Measurements from ENCODE around the gene AIFM2. TPM values are rescaled to one million over a fixed set of nuclear protein-coding genes. Genes with fewer than 3 reads are reported as not detected.
"Not testable (repeated sequence)": the region's sequence is repeated elsewhere in the genome, so short reads cannot be mapped to it uniquely, and the experiment has no call there.

AIFM2 gene
- polyA plus RNA-seq (2011; rRNA removed) (27.6 and 30.0 TPM in 2 replicates), polyA plus RNA-seq (2017; fragmentation: RNase III; extraction: RNeasy Plus Mini Kit Qiagen cat#74134 plus additional on column Dnase treatment) (34.8 to 36.1 TPM (median 35.5 TPM) in 3 replicates), polyA minus RNA-seq (2011; rRNA and poly(A)+ RNA removed) (21.0 and 24.5 TPM in 2 replicates)
- polyA plus RNA-seq (2012; cell fraction: cytosol; rRNA removed) = 37.3 and 43.3 TPM in 2 replicates
- polyA plus RNA-seq (2012; cell fraction: nucleus; rRNA removed) = 36.1 and 36.7 TPM in 2 replicates

- ChIA-PET CTCF (interaction anchor here (1.3 to 4.8 kb wide), 5 partner anchors 9 to 32 kb away, joined by 4 to 31 read pairs (median 9); partner anchors contain the start of gene TYSND1), POLR2A (interaction anchor here (0.6 kb wide), 1 partner anchor 14 kb away, joined by 5 read pairs; the partner anchor contains the start of gene TYSND1)
- WGBS (ENCODE audit: missing lambda C conversion rate) = 1% methylated on average over 23 of the region's 80 CpGs
- peaks cover 28% of the 10 kb centered on the region for H3K4me1 ChIP-seq
- peak; percentile 83 to 92 for DNase-seq (ENCODE audit: low read depth in 1 of 2, low spot score in 1 of 2)
- H3K9me3 ChIP-seq = no peaks in the 10 kb centered on the region
- FAIRE-seq = no peak
- ATAC-seq = peak; percentile 74 to 86
- TF ChIP-seq HOXB5 (CRISPR knock-in tag; IDR thresholded peaks at IDR 0.05) (no peak), FOSB (CRISPR knock-in tag; IDR thresholded peaks at IDR 0.05) (no peak), MAZ (IDR thresholded peaks at IDR 0.05; ENCODE audit: borderline replicate concordance, low read depth, low read length) (no peak), MYC (IDR thresholded peaks at IDR 0.05; ENCODE audit: borderline replicate concordance, low read length) (0 out of 2 replicates have a peak, but pooled peaks have one; percentile 36), TFCP2L1 (CRISPR knock-in tag; IDR thresholded peaks at IDR 0.05) (0 out of 2 replicates have a peak, but pooled peaks have one; percentile 27), BCL3 (IDR thresholded peaks at IDR 0.05) (peak; percentile 66; the same call in 2 of the 3 replicates), MAX (IDR thresholded peaks at IDR 0.05) (peak; percentile 85), PHF8 (IDR thresholded peaks at IDR 0.05; ENCODE audit: borderline replicate concordance, low read depth) (peak; percentile 77), ATOH8 (CRISPR knock-in tag; IDR thresholded peaks at IDR 0.05; ENCODE audit: low read depth) (no peak), TP53 (CRISPR knock-in tag; IDR thresholded peaks at IDR 0.05) (peak; percentile 8; the same call in 1 of the 2 replicates), E2F6 (IDR thresholded peaks at IDR 0.05; ENCODE audit: borderline replicate concordance, low read depth) (peak; percentile 60), BHLHE40 (IDR thresholded peaks at IDR 0.05; ENCODE audit: low read depth, low read length) (peak; percentile 49), GATA3 (IDR thresholded peaks at IDR 0.05; ENCODE audit: borderline replicate concordance) (0 out of 2 replicates have a peak, but pooled peaks have one; percentile 14), HMGXB4 (CRISPR knock-in tag; IDR thresholded peaks at IDR 0.05; ENCODE audit: borderline replicate concordance) (peak; percentile 65; the same call in 1 of the 2 replicates), MAFK (IDR thresholded peaks at IDR 0.05; ENCODE audit: partially characterized antibody) (peak; percentile 97), POLR2AphosphoS2 (conservative IDR thresholded peaks at IDR 0.05; ENCODE audit: low read length) (no peak), FOSL2 (IDR thresholded peaks at IDR 0.05) (no peak), FOSL2 (CRISPR knock-in tag; IDR thresholded peaks at IDR 0.05) (peak; percentile 83), ESRRA (IDR thresholded peaks at IDR 0.05; ENCODE audit: borderline replicate concordance, low read length) (peak; percentile 96), REST (IDR thresholded peaks at IDR 0.05) (peak; percentile 44; the same call in 1 of the 2 replicates), POLR2A (IDR thresholded peaks at IDR 0.05; ENCODE audit: low read length) (peak; percentile 29), NFE2L2 (conservative IDR thresholded peaks at IDR 0.05; ENCODE audit: low read length) (peak; percentile 83), JUN (IDR thresholded peaks at IDR 0.05) (peak; percentile 66 to 86; a peak in 4 of 5 replicates), RNF2 (IDR thresholded peaks at IDR 0.05; ENCODE audit: borderline replicate concordance, low read depth) (no peak), HES2 (IDR thresholded peaks at IDR 0.05) (no peak)
- peak within 1 kb of the TSS; percentile 71 for H3K4me2 ChIP-seq
- peak within 1 kb of the TSS; percentile 92 to 94 for H3K27ac ChIP-seq
- peak within 1 kb of the TSS; percentile 83 for H3K4me3 ChIP-seq
These were observed at the start of gene AIFM2 for GRCh38 chr10:70132098-70133029. Gene AIFM2, minus strand, starts transcription at chr10:70132825. Its CDS starts 8,741 bp downstream, at chr10:70124084.

GRCh38 chr10:70179209-70179608, 46.6 kb upstream of the AIFM2 start:
- not testable (repeated sequence) for H3K4me3 ChIP-seq; H3K4me1 ChIP-seq; DNase-seq (ENCODE audit: low read depth in 1 of 2, low spot score in 1 of 2); H3K4me2 ChIP-seq; H3K27ac ChIP-seq; ATAC-seq; FAIRE-seq
- CTCF ChIA-PET = interaction anchor here (0.6 kb wide), 1 partner anchor 30 kb away, joined by 3 read pairs; no protein-coding TSS in a partner anchor
- H3K9me3 ChIP-seq = peaks cover 35% of the 10 kb centered on the region
- POLR2A ChIA-PET = interaction anchor here (1.6 kb wide), 1 partner anchor 9 kb away, joined by 10 read pairs; the partner anchor contains the start of gene SAR1A
- WGBS (ENCODE audit: missing lambda C conversion rate) = 28% methylated on average over 8 of the region's 8 CpGs
